DMS153 treated with DMSO at 0.1 percent for 48 hours (cell line): ENCODE results near the gene BUB3.
"Not testable (repeated sequence)": the region's sequence is repeated elsewhere in the genome, so short reads cannot be mapped to it uniquely, and the experiment has no call there.

Experiments
- DNase-seq: peaks from one replicate; lab custom pipeline; 2025; ENCODE audit not compliant: unreplicated experiment; lab: John Stamatoyannopoulos, UW

Gene BUB3

DNA sequence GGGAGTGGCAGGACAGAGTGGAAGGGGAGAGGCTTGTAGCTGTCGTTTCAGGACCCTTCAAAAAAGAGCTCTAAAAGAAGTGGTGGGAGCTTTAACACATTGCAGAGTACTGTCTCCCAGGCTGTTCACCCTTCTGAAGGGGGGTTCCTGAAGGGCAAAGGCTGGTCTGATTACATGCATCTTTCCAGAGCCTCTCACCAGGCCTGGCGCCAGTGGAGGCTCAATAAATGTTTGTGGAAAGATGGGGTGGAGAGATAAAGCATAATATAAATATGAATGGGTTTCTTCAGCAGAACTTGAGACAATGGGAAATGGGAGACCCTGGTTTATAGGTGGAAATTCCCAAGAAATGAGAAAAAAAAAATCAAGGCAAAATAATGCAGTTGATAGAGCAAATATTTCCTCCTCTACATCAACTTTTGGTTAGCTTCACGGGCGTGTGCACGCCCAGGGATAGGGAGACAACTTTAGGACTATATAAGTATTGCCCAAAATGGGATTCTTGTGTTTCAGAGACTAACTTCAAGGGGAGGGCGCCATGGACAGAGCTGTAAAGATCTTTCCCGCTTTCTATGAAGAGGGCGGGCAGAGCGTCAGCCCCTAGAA is 613 bp upstream of the BUB3 start:
- no peak for DNase-seq

DNA sequence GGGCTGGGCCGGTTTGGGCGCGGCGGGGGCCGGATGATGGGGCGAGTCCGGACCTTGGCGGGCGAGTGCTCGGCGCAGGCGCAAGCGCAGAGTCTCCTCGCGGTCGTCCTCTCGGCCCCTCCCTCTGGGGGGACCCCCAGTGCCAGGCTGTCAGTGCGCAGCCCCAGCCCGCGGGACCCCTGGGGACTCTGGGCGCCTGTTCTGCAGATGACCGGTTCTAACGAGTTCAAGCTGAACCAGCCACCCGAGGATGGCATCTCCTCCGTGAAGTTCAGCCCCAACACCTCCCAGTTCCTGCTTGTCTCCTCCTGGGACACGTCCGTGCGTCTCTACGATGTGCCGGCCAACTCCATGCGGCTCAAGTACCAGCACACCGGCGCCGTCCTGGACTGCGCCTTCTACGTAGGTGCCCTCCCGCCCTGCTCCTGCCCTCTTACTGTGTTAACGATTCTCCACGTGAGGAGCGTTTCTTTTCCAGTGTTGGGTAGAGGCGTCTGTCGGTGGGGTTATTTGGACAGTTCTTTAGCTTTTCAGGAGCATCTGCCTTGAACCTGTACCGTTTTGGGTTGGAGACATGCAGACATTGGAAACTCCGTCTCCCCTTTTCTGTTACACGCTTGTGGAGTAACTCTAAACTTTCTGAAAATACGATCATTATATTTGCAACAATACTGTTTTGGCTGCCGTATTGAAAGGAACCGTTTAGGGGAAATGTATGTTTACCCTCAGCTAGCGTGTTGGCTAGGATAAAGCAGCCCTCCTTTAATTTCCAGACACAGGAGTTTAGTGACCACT is 706 bp downstream of the BUB3 start:
- no peak for DNase-seq

DNA sequence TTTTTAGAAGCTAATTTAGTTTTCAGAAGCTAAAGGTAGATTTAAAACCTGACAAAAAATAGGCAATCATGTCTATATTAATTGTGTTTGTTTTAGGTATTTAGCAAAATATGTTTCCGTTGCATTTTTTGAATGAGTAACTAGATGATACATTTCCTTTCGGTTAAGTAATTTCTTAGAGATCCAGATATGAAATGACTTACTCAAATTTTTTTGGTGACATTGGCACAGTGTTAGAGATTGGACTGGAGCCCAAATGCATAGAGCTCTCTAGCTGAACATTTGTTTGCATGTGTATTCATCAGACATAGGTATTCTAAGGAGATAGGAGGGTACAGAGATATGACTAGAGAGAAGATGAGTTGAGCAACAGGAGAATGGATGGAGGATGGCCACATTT is 1.9 kb downstream of the BUB3 start:
- DNase-seq: no peak

DNA sequence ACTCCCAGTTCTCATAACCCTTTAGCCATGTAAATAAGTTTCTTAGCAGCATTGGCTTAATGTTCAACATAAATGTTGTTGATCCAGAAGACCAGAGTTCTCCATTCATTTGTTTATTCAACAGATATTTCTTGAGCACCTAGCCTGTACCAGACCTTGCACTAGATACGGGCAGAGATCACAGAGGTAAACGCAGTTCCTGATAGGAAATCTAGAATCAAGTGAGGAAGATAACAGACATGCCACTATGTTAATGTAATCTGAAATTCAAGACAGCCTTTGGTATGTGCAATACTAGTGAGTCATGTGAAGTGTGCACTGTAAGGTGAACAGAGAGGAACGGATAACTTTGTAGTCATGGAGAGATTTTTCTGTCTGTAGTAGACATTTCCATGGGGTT is 3.0 kb downstream of the BUB3 start:
- DNase-seq: no peak

DNA sequence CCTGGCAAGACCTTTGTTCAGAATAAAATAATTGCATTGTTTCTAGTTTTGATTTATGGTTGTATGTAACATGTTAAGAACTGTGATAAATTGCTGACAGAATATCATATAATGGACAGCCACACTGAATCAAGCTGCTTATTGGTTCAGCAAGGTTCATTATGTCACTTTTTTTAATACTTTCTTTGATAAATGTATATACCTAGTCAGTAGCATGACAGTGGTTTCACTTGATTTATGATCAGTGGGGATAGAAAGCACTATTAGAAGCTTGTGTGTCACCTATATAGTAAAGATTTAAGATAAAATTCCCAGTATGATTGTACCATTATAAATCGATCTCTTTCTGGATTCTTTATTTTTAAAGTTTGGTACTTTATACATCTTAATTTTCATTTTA is 4.5 kb downstream of the BUB3 start:
- DNase-seq: no peak

DNA sequence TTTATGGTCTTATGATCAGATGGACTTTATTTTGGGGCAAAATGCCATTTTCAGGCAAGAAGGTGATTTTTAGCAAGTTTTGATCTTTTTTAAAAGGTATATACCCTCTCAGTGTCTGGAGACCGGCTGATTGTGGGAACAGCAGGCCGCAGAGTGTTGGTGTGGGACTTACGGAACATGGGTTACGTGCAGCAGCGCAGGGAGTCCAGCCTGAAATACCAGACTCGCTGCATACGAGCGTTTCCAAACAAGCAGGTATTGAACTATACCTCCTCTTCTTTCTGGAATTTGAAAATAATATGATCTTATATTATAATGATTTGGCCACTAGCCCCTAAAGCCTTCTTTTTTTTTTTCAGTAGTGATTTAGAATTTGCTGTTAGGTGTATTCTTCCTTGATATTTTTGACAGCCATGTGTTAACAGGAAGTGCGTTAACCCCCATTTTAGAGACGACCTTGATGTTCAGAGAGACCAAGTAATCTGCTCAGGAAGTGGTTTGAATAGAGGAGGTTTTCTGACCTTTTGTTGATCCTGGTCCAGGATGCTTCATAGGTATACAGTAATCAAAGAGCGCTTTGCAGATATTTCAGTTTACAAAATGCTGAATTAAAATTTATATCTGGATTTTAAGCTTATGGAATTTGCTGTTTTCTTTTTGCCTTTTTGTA is 6.2 kb downstream of the BUB3 start:
- no peak for DNase-seq

DNA sequence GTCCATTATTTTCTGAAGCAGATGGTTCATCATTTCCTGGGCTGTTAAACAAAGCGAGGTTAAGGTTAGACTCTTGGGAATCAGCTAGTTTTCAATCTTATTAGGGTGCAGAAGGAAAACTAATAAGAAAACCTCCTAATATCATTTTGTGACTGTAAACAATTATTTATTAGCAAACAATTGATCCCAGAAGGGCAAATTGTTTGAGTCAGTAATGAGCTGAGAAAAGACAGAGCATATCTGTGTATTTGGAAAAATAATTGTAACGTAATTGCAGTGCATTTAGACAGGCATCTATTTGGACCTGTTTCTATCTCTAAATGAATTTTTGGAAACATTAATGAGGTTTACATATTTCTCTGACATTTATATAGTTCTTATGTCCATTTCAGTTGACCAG is 10.1 kb downstream of the BUB3 start:
- DNase-seq: no peak

DNA sequence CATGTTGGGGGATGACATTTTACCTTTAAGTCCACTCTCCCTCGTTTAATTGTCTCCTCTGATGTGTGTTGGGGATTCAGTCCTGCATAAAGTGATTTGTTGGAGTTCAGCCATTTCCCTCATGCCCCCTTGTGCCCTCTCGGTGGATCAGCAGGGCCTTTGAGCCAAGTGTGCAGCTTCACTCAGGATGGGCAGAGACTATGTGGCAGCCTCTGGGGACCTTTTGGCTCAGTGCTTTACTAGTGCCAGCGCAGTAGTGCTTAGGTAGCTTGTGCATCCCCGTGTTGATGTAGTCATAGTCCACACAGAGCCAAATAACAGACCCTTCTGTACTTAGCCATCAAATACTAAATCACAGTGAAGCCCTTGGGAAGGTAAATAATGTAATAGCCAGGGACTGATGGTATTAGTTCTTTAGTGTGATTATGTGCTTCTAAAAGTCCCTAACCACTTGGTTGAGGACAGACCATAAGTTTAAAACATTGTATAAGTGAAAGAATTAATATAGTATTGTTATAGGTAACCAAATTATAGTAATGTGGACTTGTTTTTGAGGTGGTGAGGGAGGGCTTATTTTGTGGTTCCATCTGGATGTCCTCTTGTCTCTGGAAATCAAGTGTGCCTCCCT is 11.4 kb downstream of the BUB3 start:
- no peak for DNase-seq

DNA sequence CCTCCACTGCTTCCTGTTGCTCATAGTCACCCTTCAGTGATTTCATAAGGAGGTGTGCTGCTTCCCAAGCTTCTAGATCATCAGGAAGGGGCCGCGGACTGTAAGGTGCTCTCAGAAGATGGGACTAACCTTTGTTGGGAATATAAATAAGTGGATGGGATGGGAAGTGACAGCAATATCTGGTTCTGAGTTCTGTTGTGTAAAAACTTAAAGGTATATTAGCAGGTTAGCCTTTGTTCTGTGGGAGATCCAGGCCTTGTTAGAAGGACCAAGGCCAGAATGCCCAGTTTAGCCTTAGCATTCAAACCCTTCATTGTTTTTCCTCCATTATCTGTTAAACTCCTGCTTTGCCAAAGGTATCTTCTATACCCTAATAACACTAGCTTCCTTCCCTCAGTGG is 12.4 kb downstream of the BUB3 start:
- DNase-seq: no peak

DNA sequence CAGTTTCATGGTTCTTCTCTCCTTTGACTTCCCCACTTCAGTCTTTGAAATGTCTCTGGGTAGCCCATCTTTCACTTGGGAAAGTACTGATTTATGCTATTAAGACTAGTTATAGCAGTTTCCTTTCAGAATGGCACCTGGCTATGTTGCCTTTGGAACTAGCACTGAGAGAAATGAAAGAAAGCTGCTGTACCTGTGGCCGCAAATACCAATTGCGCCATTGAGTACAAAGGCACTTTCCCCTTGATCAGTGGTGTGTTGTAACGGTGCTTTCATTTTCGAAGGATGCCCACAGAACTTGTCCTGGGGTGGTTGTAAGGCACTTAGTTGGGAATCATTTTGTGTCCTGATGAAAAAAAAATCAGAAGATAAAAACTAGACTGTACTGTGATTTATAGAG is 16.8 kb downstream of the BUB3 start:
- DNase-seq: no peak

DNA sequence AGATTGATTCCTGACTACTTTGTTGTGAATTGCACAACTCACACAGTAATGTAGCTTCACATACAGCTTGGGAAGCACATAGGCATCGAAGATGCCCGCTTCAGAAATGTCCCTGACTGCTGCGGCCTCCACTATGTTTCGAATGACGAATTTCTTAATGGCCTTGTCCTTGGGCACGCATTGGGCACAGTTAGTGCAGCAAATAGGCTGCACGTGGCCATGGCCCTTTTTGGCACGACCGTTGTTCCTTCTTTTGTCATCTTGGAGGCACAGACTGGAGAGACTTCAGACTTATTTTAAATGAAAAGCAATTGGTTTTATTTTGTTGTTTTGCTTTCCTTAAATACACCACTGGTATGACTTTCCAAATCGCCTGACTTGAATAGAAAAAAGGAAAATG is 17.4 kb downstream of the BUB3 start:
- not testable (repeated sequence) for DNase-seq

DNA sequence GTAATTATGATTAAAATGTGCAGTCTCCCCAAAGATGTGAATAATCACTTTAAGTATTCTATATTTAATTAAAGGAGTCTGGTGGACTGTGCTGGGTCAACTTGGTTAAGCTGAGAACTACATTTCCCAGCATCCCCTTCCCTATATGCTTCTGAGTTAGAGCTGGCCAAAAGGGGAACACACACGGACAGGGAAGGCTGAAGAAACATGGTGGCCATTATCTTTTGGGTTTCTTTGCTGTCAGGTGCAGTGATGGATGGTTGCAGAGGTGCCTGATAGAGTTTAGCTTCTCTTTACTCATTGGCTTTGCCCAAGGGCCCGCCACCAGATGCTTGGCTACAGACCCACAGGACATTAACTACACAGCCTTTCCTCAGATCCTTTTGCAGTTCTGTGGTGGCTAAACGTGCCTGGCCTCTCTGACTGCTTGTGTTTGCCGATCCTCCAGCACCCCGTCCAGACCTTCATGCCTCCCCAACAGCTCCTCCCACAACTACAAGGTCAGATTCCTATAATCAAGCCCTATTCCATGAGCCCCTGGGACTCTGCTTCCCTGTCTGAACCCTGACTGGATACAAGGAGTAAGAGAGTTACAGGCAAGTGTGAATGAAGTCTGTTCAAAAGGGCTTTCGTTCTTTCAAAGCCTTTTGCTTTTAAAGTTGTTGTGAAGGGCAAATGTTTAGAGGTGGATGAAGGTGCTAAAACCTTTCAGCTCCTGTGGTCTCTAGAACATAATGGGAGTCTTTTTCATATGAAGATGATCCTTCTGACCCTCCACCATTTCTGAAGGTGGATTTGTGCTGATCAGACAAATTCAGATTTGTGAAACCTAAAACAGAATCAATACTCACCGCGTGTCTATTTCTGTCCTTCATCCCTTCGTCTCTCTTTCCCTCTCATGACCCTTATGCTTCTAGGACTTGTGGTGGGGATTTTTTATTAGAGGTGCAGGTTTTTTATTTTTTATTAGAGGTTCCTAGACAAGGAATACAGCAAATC is 21.5 kb downstream of the BUB3 start:
- DNase-seq: no peak

DNA sequence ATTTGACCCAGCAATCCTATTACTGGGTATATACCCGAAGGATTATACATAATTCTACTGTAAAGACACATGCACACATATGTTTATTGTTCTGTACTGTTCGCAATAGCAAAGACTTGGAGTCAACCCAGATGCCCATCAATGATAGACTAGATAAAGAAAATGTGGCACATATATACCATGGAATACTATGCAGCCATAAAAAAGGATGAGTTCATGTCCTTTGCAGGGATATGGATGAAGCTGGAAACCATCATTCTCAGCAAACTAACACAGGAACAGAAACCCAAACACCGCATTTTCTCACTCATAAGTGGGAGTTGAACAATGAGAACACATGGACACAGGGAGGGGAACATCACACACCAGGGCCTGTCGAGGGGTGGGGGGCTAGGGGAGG is 24.2 kb downstream of the BUB3 start:
- DNase-seq: not testable (repeated sequence)

DNA sequence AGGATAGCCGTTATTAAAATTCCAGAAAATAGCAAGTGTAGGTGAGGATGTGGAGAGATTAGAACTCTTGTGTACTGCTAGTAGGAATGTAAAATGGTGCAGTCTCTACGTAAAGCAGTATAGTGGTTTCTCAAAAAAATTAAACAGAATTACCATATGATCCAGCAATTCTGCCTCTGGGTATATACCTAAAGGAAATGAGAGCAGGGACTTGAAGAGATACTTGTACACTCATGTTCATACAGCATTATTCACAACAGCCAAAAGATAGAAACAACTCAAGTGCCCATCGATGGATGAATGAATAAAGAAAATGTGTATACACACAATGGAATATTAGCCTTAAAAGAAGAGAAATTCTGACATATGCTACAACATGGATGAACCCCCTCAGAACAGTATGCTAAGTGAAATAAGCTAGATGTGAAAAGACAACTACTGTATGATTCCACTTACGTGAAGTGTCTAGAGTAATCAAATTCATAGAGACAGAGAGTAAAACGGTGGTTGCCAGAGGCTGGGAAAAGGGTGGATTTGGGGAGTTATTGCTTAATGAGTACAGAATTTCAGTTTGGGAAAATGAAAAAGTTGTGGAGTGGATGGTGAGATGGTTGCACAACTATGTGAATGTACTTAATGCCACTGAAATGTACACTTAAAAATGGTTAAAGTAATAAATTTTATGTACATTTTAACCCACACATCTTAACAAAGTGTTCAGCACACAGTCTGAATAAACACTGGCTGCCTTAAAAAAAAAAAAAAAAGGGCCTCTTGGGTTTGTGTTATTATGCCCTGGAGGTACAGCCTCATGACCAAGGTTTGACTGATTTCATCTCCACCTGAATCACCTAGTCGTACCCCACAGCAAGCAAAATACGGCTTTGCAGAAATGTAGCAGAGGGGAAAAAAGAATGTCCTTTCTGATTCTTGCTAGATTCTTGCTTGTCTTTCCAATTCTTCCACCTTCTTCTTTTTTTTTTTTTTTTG is 26.2 kb downstream of the BUB3 start:
- no peak for DNase-seq

DNA sequence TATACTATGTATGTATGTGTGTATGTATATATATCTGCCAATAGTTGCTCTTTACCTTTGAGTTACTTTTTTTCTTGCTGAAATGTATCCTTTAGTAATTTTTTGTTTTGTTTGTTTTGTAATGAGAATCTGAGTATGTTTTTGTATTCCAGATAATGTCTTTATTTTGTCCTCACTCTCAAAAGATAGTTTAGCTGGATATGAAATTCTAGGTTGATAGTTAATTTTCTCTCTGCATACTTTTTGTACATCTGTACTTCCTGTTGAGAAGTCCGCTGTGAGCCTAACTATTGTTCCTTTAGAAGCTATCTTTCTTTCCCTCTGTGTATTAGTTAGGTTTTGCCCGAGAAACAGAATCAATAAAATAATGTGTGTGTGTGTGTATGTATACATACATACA is 29.5 kb downstream of the BUB3 start:
- no peak for DNase-seq

DNA sequence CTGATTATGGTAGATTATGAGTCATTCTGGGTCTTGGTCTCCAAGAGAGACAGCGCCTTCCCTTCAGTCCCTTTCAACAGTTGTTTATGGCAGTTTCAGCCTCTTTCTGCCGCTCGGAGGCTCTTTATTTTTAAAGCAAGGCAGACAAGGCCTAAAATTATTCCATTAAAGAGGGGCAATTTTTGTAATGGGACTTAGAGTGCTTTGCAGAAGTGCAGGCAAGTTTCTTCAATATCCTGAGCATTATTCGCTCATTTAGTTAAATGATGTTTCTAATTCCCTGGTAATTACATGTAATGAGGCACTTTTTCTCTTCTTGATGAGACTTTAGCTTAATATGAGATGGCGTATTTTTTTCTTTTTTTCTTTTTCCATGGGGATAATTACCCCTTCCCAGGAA is 33.6 kb downstream of the BUB3 start:
- no peak for DNase-seq

DNA sequence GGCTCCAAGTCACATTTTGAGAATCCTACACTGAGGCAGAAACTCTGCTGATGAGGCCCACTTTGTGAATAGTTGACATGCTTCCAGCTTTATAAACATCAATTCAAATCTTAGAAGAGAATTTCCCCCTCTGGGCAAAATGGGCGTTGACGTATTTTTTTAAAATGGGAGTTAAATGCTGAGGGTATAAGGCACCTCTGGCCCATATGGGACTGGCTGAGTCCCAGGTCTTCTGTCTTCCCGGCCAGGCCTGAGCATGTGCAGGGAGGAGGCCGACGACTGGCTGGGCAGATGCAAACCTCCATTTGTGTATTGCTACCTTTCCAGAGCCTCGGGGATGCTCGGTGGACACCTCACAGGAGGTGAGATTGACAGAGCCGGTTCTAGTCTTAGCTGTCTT is 37.7 kb downstream of the BUB3 start:
- no peak for DNase-seq

DNA sequence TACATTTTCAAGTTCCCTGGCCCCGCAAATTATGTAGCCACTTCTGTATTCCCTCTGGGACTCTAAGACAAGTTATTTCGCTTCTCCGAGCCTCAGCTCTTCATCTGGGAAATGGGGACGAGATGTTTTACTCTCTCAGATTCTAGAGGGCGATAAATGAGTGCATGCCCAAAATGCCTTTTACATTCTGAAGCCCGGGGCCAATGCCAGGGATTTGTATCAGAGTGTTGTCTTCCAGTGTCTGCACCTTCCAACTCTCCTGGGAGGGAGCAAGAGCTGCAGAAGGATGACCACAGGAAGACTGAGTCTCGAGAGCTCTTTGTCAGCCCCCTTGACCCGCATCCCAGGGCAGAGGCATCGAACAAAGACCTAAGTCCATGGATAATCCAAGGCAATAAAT is 39.9 kb downstream of the BUB3 start:
- no peak for DNase-seq

DNA sequence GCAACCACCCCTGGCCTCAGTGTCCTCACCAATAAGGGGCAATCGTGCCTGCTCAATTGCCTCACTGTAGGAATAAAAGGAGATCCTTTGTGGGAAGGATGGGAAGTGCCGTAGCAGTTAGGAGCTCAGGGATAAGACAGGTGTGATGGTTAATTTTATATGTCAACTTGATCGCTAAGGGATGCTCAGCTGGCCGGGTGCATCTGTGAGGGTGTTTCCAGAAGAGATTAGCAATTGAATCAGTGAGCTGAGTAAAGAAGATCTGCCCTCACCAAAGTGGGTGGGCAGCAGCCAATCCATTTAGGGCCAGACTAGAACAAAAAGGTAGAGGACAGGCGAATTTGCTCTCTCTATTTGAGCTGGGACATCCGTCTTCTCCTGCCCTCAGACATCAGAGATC is 46.3 kb downstream of the BUB3 start:
- no peak for DNase-seq

DNA sequence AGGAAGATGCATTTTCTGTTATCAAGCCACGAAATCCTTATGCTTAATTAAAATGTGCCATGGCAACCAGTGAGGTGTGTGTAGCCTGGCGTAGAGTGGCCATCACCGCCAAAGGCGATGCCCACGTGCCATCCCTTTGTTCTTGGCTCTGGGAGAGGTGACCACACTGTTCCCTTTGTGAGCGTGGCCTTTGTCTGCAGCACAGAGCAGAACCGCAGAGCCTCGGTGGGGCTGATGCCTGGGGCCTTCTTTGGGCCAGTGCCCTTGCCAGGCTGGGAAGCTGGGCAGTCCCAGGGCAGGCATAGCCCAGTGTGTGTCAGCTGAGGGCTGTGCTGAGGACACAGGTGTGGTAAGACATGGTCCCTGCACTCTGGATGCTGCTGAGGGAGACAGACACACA is 48.3 kb downstream of the BUB3 start:
- DNase-seq: no peak
